GM19324 (cell line): ENCODE results near the gene TPI1.

Source experiments
- ATAC-seq: cut with Tn5 transposase; IDR thresholded peaks from one replicate; pipeline ENCODE4 v1.9.1; 2021; ENCODE audit warnings: mild to moderate bottlenecking, moderate library complexity; ENCODE audit not compliant: unreplicated experiment, low FRiP score

Gene TPI1

GRCh38 chr12:6867413-6868210 lies at the start of gene TPI1:
TSS of gene TPI1 (plus strand) at chr12:6867531. CDS start at chr12:6867567, 36 bp downstream.
- peak; percentile 57 for ATAC-seq

- no peak for ATAC-seq
Measured at GRCh38 chr12:6817662-6818157, 49.6 kb upstream of the TPI1 start.

- ATAC-seq: no peak
Measured at GRCh38 chr12:6818222-6818621, 49.1 kb upstream of the TPI1 start.

GRCh38 chr12:6818645-6819044 lies 48.7 kb upstream of the TPI1 start:
- ATAC-seq: no peak

DNA sequence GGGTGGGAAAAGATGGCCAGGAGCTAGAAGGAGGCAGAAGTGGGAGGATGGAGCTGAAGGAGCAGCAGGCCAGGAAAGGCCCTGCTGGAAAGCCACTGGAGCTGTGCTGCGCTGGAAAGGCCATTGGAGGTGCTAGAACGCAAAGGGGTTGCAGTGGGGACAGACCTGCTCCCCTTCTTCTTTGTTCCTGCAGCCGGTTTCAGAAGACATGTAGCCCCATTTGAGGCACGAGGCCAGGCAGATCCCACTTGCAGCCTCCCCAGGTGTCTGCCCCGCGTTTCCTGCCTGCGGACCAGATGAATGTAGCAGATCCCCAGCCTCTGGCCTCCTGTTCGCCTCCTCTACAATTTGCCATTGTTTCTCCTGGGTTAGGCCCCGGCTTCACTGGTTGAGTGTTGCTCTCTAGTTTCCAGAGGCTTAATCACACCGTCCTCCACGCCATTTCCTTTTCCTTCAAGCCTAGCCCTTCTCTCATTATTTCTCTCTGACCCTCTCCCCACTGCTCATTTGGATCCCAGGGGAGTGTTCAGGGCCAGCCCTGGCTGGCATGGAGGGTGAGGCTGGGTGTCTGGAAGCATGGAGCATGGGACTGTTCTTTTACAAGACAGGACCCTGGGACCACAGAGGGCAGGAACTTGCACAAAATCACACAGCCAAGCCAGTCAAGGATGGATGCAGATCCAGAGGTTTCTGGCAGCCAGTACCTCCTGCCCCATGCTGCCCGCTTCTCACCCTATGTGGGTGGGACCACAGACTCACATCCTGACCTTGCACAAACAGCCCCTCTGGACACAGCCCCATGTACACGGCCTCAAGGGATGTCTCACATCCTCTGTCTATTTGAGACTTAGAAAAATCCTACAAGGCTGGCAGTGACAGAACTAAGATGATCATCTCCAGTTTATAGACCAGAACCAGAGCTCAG lies 48.0 kb upstream of the TPI1 start:
- no peak for ATAC-seq

- ATAC-seq: no peak
Measured at GRCh38 chr12:6820166-6820565, 47.2 kb upstream of the TPI1 start.

DNA sequence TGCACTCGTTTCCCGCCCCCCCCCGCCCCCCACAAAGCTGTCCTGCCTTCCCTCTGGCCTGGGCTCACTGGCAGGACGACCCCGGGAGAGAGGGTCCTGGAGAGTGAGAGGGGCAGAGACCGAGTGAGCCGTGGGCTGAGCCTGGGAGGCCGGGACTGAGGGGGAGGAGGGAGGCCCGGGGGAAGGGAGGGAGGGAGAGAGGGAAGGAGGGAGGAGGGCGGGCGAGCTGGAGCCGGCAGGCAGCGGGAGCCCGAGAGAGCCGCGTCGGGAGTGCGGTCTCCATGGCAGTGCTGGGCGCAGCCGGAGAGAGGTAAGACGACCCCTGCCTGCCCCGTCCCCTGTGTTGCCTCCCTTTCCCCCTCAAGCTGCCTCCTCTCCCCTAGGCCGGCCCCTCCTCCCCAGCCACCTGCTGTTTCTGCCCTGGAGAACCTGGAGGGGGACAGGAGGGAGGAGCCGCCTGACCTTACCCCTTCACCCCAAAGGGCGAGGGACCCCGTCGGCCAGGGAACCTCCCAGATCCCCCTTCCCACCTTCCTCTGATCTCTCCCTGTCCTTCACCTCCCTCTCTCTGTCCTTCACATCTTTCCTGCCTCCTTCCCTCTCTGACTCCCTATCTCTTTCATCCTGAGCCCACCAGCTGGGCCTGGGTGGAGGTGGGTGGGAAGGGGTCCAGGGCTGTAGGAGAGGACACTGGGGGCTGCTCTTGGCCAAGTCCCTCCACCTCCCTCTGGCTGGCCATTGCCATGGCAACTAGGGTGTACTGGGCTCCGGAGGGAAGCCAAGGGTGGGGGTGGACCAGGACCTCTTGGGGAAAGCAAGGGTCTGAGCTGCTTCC lies 45.5 kb upstream of the TPI1 start, which contains the start of gene GPR162:
GPR162 (plus strand) TSS at position 231 of the 835 bp plus-strand sequence. CDS start 2,078 bp downstream, outside the sequence.
- ATAC-seq: no peak

GRCh38 chr12:6822426-6823135 lies 44.8 kb upstream of the TPI1 start:
- ATAC-seq: no peak

DNA sequence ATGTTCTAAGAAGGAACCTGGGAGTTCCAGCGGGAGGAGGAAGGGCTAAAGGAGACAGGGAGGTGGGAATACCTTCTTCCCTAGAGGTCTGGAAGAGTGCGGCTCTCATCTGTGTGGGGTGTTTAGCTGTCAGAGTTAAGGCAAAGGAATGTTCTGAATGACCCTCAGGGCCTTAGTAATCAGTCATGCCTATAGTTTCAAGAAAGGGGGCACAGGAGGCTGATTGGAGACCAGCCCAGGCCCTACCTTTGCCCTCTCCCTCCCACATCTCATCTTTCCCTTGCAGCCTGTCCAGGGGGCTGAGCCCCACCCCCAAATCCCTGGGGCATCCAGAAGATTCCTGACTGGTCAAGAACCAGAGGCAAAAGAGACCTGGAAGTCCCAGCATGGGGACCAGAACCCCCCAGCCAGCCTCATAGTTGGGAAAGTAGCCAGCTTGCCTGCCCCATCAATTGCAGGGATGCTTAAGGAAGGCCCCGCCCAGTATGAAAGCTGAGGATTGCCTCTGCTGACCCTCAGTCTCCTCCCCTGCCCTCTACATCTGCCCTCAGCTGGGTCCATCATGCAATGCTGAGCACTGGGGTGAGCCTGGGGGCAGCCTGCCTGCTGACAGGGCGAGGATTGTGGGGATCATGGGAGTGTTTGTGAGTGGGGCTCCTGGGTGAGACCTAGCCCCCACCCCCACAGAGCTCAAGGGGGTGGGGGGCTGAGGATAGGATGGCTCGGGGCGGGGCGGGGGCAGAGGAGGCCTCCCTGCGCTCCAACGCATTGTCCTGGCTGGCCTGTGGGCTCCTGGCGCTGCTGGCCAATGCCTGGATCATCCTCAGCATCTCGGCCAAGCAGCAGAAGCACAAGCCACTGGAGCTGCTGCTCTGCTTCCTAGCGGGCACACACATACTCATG lies 43.9 kb upstream of the TPI1 start:
- no peak for ATAC-seq

- no peak for ATAC-seq
Measured at GRCh38 chr12:6824085-6824775, 43.1 kb upstream of the TPI1 start.

GRCh38 chr12:6824901-6825381 lies 42.4 kb upstream of the TPI1 start:
- no peak for ATAC-seq

GRCh38 chr12:6825398-6826124 lies 41.8 kb upstream of the TPI1 start:
- ATAC-seq: no peak

DNA sequence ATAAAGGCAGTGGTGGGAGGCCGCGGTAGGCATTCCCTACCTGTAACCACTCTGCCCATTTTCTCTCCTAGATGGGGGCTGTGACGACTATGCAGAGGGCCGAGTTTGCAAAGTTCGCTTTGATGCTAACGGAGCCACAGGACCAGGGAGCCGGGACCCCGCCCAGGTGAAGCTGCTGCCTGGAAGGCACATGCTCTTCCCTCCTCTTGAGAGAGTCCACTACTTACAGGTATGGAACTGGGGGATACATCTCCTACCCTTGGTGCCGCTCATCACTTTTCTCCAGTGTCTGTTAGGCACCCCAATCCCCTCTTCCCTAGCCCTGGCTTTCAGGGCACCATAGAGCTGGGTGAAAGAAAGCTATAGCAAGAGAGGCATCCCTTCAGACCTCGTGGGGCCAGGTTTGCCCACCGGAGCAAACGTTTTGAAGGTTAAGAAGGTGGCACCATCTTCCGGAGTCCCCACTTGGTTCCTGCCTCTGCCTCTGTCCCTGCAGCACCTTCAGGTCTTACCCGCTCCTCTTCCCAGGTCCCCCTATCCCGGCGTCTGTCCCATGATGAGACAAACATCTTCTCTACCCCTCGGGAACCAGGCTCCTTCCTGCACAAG lies 41.1 kb upstream of the TPI1 start:
- ATAC-seq: no peak

DNA sequence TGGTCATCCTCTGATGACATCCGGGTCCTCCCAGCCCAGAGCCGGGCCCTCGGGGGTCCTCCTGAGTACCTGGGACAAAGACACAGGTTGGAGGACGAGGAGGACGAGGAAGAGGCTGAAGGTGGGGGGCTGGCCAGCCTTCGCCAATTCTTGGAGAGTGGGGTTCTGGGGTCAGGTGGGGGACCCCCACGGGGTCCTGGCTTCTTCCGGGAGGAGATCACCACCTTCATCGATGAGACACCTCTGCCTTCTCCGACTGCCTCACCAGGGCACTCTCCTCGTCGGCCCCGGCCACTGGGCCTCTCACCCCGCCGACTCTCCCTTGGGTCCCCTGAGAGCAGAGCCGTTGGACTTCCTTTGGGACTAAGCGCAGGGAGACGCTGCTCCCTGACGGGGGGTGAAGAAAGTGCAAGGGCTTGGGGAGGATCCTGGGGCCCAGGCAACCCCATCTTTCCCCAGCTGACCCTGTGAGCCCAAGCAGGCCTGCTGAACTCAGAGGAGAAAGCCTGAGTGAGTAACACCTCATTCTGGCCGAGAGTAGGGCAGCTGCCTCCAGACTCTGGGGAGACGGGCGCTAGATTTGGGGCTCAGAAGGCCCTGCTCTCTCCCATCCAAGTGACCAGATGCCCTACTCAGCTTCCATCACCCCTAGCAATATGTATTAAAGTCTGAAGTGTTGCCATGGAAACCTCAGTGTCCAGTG lies 40.4 kb upstream of the TPI1 start:
- no peak for ATAC-seq

GRCh38 chr12:6827437-6827911 lies 39.9 kb upstream of the TPI1 start:
- ATAC-seq: no peak
